GM21447 (cell line): ENCODE data around the gene RAP2A.

Experiments
- ATAC-seq: cut with Tn5 transposase; IDR thresholded peaks from one replicate; pipeline ENCODE4 v1.9.1; 2021; ENCODE audit not compliant: unreplicated experiment

Gene RAP2A

DNA sequence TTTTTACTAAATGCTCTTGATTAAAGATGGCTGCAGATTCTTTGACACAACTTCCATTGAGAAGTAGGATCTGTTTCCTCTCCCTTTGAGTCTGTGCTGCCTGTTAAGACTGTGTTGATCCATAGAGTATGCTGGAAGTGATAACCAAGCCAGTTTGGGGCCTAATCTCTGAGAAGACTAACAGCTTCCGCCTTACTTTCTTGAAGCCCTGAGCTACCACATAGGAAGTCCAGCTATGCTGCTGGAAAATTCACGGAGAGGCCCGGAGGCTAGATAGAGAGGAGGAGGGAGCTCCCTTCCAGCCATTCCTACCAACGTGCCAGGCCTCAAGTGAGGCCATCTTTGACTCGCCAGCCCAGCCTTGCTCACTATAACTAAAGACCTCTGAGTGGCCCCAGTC, 12.5 kb downstream of the RAP2A start:
- ATAC-seq: no peak

DNA sequence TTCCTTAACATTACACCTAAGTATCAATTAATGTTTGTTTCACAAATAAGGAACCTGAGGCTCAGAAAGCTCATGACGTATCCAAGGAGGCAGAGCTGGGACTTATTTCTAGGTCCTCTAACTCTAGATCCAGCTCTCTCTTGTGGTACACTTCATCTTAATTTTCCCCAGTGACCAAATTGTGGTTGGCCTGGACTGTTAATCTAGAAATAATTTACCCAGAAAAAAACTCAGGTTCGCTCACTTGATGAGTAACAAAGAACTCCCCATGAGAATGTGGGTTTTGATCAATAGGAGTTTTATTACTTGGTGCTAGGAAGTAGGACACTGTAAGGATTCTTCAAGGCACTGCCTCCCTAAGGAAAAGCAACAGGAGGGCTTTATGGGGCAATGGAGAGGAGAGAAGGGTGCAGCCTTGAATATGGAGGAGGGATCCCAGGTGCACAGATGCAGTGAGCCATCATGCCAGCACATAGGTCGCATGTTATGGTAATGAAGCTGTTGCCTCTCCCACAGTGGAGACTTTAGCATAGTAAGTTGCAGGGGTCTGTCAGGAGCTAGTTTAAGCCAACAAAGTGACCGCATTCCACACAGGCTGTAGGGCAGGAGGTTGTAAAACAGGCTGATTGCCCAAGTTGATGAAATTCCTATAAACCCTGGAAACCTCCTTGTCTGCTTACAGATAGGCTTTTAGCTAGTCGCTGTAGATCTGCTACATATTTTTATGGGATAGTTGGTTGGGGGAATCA, 14.7 kb downstream of the RAP2A start:
- peak; percentile 64 for ATAC-seq

DNA sequence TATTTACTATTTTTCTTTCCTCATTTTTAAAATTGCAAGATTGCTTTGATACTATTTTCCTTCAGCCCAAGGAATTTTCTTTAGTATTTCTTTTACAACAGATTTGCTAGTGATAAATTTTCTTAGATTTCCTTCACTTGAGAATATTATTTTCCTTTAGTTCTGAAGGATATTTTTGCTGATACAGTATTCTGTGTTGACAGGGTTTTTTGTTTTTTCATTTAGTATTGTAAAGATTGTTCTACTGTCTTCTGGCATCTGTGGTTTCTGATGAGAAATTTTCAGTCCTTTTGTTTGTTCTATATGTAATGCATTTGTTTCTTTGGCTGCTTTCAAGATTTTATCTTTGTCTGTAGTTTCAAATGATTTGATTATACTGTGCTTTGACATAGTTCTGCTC, 20.7 kb downstream of the RAP2A start:
- ATAC-seq: no peak

DNA sequence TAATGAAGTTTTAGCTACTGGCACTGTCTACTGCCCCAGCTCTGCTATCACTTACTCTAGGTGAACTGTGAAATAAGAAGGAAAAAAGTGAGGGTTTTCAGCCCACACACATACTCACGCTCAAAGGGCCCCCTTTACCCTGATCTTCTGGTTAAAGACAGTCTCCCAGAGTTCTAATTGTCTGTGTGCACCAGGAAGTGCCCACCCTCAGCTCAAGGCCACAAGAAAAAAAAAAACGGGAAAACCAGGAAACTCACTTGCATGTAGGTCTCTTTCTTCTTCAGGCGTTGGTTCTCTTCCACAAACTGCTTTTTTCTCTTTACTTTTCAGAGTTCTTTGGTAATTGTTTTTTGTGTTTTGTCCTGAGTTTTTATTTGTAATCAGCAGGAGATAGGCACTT, 22.1 kb downstream of the RAP2A start:
- no peak for ATAC-seq

DNA sequence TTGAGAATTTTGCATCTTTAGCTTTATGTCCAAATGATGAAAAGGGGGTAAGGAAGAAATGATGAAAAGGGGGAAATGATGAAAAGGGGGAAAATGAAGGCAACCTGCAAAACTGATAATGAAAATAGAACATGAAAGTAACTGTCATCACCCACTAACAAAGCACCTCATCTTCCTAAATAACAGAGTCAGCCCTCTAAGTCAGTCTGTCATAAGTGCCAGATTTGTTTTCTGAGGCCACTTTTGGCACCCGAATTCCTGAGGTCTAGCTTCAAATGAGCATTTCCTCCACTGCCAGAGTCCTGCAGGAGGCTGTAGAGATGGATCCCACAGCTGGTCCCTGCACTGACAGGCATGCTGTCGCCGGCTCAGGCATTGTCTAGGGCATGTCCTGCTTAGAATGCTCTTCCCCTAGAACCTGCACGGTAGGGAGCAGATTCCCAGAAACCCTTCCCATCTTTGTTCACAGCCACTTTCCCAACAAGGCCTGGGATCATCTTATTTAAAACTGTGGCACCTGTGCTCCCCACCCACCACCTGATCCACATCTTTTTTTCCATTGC, 25.3 kb downstream of the RAP2A start:
- ATAC-seq: peak; percentile 39

DNA sequence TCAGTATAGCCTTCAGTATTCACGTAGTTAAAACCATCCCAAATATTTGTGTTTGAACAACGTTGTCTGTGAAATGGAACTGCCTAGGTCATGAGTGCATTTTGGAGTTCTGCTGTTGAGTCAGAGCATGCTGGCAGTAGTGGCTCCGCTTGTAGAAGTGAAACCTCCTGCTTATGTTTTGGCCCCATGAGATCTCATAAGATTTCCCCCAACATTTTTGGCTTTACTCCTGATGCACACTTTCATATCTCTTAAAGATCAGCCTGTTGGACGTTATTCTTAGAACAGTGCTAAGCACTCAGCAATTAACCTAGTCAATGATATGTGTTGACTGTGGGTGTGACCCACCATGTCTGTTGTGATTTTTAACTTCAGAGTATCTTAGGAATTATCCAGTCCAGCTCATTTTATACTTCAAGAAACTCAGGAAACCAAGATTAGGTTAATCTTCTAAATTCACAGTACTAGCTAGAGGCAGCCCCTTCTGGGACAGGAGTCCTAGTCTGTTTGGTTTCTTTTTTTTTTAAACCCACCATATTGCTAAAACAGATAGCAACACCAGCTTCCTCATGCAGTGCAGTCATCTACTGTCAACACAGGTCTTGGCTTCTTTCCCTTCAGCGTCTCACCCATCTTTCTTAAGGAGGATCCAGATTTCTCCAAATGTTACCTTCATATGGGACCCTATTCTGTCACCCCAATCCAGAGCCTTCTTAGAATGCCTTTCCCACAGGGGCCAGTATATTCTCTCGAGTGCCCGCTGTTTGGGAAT, 26.2 kb downstream of the RAP2A start:
- ATAC-seq: peak; percentile 92

DNA sequence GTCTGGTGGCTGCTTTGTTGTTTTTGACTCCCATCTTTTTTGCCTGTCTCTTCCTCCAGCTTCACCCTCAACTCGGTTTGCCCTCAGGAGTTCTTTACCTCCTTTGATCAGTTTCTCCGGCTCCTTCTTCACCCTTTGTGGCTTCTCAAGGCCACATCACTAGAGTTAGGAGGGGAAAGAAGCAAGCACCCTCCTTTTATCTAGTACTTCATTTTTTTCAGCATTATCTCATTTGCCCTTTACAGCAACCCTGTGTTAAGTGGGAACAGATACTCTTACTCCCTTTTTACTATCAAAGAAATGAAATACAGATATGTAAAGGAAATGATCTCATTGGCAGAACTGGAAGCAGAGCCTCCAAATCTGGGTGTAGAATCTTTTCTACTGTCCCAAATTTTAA, 26.9 kb downstream of the RAP2A start:
- ATAC-seq: no peak

DNA sequence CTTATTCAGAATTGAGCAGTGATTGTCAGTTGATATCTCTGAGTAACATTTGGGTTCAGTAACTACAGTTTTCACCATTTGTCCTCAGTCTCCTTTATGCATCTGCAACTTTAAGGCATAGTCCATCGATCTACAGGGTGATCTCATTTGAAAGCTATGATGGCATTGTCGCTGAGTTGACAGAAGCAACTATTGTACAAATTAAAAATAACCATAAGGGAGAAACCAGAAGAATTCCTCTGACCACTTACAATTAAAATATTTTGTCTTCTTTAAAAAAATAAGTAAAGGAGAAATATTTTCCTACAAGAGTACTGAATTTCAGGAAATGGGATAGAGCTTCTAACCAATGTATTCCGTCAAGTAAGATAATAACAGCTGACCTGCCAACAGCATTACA, 30.6 kb downstream of the RAP2A start:
- ATAC-seq: no peak

DNA sequence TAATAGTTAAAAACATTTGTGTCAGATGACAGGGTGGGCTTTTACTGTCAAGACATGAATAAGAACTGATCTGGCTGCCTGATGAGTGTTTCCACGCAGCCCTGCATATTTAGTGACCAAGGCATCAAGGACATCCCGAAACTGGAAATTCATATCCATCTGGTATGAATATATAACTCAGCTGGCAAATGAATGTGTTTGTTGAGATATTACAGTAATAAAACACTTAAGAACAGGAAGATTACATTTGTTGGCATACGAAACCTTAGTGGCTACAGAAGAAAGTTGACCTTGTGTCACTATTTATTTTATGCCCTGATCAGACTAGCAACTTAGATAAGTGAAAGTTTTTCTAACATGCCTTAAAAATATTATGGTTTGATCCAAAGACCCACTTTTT, 32.8 kb downstream of the RAP2A start:
- ATAC-seq: no peak

DNA sequence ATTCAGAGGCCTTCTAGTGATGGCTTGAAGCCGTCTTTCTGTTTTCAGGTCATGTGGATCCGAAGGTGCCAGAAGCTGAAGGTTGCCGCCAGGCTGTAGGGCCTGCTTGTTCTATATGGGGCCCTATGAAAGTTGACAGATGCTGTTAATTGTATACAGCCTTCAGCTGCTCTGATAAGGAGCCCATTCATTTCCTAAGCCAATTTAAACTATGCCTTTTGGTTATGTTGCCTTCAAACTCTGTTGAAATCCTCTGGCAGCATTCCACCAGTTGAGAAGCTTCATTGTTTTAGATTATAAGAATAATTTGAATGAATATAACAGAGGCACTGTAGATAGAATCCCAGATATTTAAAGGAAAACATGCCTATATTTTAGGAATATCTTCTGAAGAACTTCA, 34.4 kb downstream of the RAP2A start:
- no peak for ATAC-seq

DNA sequence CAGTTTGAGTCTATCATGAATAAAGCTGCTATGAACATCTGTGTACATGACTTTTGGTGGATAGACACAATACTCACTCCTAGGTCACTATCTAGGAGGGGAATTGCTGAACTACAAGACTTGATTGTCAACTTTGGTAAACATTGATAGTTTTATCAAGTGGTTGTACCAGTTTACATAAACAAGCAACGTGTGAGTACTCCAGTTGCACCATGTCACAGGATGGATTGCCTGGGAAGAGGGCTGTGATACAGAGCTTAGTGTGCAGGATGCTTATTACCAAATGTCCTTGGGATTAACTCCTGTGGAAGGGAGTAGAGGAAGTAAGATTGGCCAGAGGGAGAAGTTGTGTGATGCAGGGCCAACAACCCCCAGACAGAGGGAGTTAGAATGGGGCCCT, 37.7 kb downstream of the RAP2A start:
- no peak for ATAC-seq

DNA sequence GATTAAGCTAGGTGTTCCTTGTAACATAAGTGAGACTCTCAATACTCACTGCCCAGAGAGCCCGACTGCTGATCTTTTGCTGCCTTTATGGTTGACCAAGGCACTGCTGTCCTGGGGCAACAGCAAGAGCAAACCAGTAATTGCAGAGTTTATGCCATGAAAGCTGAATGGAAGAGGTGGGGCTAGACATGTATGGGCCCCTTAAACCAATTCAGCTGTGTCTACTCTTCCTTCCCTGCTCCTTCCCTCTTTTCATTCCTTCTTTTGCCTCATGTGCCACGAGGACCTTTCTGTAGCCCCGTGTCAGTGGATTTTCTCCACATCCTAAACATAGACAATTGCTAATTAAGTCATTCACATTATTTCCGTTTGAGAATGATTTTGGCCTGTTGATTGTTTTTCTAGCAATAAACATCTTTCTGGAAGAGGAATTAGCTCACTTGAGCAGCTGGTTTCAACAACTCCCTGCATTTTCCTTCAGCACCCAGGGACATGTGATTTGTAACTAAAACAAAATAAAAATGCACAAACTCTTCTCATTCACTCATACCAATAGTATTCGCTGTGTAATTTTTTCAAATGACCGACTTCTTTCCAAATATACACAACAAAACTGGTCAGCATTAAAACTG, 40.5 kb downstream of the RAP2A start:
- no peak for ATAC-seq

DNA sequence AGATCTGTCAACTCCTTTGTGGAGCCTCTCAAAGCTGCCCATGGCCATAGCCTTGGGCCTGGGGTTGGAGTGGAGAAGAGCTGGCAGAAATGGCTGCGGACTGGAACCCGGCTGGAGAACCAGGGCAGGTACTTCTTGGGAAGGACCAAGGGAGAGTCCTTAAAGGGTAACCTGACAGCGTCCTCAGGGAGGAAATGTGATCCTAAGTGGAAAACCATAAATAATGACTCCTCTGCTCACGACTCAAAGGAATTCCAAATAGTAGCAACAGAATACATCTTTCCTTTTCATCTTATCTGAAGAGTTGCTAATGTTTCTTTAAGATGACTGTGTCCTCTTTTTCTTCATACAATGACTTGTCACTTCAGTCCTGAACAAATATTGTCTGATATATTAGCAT, 41.0 kb downstream of the RAP2A start:
- ATAC-seq: no peak

DNA sequence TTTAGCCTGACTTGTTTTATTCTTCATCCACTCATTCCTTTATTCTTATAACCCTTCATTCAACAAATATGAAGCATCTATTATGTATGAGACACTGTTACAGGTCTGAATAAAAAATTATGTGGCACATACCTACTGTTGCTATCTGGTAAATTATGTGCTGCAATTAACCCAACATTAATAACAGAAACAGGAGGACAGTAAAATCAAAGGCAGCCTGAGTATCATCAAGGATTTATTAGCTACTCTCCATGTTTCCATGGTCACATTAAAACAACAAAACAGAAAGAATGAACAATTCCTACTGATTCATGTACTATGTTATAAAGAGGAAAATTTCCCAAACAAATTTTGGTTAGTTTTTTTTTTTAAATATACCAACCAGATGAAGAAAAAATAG, 43.9 kb downstream of the RAP2A start:
- ATAC-seq: no peak

DNA sequence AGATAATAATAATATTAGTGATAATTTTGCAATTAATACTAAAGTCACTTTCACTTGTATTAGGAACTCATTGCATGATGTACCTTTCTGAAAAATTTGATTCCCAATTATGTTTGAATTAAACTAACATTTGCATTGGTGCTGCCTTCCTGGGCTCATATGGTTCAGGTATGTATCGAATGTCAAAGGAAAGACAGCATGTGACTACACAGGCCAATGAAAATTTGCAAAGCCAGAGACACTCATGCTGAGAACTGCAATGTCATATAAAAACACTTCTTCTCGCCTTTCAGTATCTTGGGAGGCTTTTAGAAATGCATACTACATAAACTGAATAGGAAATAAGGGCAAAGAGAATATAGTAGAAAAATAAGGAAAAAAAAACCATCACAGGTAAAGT, 44.3 kb downstream of the RAP2A start:
- no peak for ATAC-seq

DNA sequence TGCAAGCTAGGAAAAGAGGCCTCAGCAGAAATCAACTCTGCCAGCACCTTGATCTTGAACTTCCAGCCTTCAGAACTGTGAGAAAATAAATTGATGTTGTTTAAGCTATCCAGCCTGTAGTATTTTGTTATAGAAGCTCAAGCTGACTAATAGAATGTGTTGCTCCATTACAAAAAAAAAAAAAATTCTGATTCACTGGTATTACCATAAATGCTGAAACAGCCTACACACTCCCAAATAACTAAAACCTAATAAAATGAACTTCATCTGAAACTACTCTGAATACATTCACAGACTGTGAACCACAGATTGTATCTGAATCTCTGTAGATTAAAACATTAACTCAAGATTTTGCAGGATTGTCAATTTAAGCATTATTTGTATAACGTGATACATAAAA, 49.5 kb downstream of the RAP2A start:
- no peak for ATAC-seq

DNA sequence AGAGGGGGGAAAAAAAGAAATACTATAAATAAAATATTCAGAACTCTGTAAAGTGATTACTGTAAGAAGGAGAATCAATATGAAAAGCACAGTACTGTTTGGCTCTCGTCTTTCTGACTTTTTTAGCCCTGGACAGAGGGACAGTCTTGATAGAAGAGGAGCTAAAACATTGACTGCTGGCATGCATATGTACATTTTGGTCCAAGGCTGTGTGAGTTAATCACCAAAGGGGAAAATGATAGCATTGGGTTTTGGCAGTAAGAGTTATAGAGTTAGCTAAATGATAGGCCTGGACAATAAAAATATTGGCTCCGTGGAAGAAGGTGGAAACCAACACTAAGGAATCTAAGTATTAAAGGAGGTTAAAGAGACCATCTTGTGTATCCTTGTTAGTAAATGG, 50.3 kb downstream of the RAP2A start:
- ATAC-seq: no peak

DNA sequence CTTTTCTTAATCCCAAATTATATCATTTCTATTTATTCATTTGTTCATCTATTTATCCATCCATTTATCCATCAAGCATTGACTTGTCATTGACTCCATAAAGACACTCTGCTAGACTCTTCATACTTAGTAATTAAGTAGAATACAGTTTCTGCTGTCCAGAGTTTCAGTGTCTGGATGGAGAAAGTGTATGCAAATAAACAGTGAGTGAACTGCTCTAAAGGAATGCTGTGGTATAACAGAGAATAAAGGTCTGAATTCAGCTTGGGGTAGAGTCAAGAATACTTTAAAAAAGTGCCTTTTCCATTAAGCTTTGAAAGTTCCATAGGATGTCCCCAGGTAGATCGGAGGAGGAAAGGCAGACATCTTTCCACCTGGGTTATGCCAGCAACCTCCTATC, 51.4 kb downstream of the RAP2A start:
- no peak for ATAC-seq

DNA sequence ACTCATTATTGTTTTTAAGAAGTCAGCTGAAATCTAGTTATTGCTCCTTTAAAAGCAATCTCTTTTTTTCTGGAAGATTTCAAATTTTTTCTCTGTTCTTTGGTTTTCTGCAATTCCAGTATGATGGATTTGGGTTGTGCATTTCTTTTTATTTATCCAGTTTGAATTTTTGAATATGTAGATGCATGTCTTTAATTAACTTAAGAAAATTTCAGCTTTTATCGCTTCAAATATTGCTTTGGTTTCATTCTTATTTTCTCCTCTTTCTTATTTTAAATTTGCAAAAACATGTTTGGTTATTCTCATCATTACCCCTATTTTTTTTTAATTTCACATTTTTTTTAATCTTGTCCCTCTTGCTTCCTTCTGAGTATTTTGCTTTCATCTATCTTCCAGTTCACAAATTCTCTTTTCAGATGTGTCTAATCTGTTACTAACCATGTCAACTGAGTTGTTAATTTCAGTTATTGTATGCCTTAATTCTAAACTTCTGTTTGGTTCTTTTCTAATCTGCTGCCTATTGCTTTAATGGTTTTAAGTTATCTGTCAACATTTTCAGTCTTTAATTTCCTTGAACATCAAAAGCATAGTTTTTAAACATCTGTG, 56.8 kb downstream of the RAP2A start:
- ATAC-seq: no peak

DNA sequence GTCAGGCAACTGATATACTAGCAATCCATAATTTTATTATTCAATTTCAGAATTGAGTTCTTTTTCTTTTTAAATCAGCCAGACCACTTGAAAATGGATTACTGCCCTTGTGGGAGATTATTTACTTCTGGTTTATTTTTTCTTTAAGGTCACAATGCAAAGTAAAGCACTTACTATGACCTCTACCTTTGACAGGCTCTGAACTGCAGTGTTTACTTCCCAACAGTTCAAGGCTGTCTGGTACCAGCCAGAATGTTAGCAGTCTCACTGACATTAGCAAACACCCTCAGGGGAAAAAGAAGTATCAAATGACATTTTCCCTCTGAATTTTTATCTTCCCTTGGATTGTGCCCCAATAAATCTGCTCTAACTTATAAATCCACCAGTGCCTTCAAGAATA, 57.5 kb downstream of the RAP2A start:
- no peak for ATAC-seq

DNA sequence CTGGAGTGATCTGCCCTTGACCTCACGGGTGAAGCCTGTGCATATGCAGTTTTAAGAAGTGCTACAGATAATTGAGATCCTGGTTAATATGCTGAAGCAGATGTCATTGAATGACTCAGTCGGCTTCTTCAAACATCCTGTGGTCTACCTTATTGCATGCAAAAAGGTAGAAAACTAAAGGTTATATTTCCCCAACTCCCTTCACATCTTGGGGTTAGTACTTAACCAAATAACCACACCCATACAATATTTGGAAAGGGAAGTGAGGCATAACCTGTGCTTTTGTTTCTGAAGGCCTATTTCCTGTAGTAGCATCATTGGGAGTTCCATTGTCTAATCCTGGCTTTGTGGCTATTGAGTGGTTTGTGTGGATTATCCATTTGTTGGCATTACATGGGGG, 58.3 kb downstream of the RAP2A start:
- ATAC-seq: no peak
